BJ (cell line): ENCODE measurements around the gene TASP1. TPM values are rescaled to one million over a fixed set of nuclear protein-coding genes. Genes with fewer than 3 reads are reported as not detected.

Experiments used
- CTCF ChIA-PET: fragments of 350-600 bp; formaldehyde crosslinking; extraction: SDS; loops from one replicate; lab custom pipeline; 2021; ENCODE audit warnings: antibody characterized with exemption, inconsistent platforms; lab: Yijun Ruan, JAX
- POLR2A ChIA-PET: fragments of 300-600 bp; sonication (Branson Sonifier 250); formaldehyde crosslinking; extraction: SDS; loops from one replicate; lab custom pipeline; 2021; ENCODE audit warnings: antibody characterized with exemption; lab: Charles Lee
- DNase-seq: peaks from one replicate; pipeline ENCODE4 v3.0.0-alpha.2; 2011; ENCODE audit warnings: low read depth
- H3K27me3 ChIP-seq: 2 replicates; pipeline ENCODE4 v1.6.0; 2011; ENCODE audit warnings: low read length; ENCODE audit not compliant: control insufficient read depth, insufficient read depth
- H3K36me3 ChIP-seq: 2 replicates; pipeline ENCODE4 v1.5.1; 2011; ENCODE audit warnings: low read length; ENCODE audit not compliant: control insufficient read depth, insufficient read depth
- H3K4me3 ChIP-seq: 2 replicates; pipeline ENCODE4 v1.5.1; 2011; ENCODE audit warnings: low read depth, mild to moderate bottlenecking, control low read depth, low read length
- CTCF ChIP-seq: IDR thresholded peaks from 2 replicates; pipeline ENCODE4 v1.5.1; 2011; ENCODE audit warnings: low read depth, mild to moderate bottlenecking, control low read depth, inconsistent platforms, low read length, moderate library complexity; ENCODE audit not compliant: insufficient read depth
- polyA plus RNA-seq: library from polyadenylated mRNA; depleted of rRNA; stranded (reverse); fragments of >200 nt; gene quantifications from 2 replicates; pipeline ENCODE4 v1.2.3, GENCODE V29; 2011

TASP1 gene
- polyA plus RNA-seq, 1 experiment: 5.4 TPM

- ChIA-PET CTCF (interaction anchor here (1.2 kb wide), 1 partner anchor 89 kb away, joined by 7 read pairs; no protein-coding TSS in a partner anchor), POLR2A (no interaction called here)
- H3K36me3 ChIP-seq: no peaks in the 10 kb centered on the region; the same call in 1 of the 2 replicates
- TF ChIP-seq CTCF: no peak
- DNase-seq: no peak
- H3K4me3 ChIP-seq: no peak overlapping the region
- H3K27me3 ChIP-seq: no peaks in the 10 kb centered on the region
Observed at GRCh38 chr20:13457487-13457886, 181.2 kb downstream of the TASP1 start.

GRCh38 chr20:13455713-13456112 is 183.0 kb downstream of the TASP1 start:
- H3K27me3 ChIP-seq: no peaks in the 10 kb centered on the region
- CTCF ChIA-PET: no interaction called here
- POLR2A ChIA-PET: no interaction called here
- no peak for TF ChIP-seq CTCF
- no peaks in the 10 kb centered on the region; the same call in 1 of the 2 replicates for H3K36me3 ChIP-seq
- no peak for DNase-seq
- no peak overlapping the region for H3K4me3 ChIP-seq

- POLR2A ChIA-PET: no interaction called here
Observed at GRCh38 chr20:13453367-13453766, 185.4 kb downstream of the TASP1 start.

GRCh38 chr20:13452470-13453124 is 186.1 kb downstream of the TASP1 start:
- CTCF ChIA-PET: interaction anchor here (2.2 kb wide), 1 partner anchor 94 kb away, joined by 7 read pairs; no protein-coding TSS in a partner anchor
- POLR2A ChIA-PET: no interaction called here
- no peak overlapping the region for H3K4me3 ChIP-seq
- no peak for DNase-seq
- no peaks in the 10 kb centered on the region for H3K27me3 ChIP-seq
- TF ChIP-seq CTCF: no peak
- no peaks in the 10 kb centered on the region; the same call in 1 of the 2 replicates for H3K36me3 ChIP-seq

More at GRCh38 chr20:13453367-13453766, 185.4 kb downstream of the TASP1 start:
- Histone ChIP-seq H3K27me3 (no peaks in the 10 kb centered on the region), H3K36me3 (no peaks in the 10 kb centered on the region; the same call in 1 of the 2 replicates), H3K4me3 (no peak overlapping the region)
- TF ChIP-seq CTCF: no peak
- CTCF ChIA-PET: no interaction called here
- no peak for DNase-seq

GRCh38 chr20:13449868-13450434 is 188.8 kb downstream of the TASP1 start:
- Histone ChIP-seq H3K4me3 (no peak overlapping the region), H3K36me3 (no peaks in the 10 kb centered on the region), H3K27me3 (no peaks in the 10 kb centered on the region)
- POLR2A ChIA-PET: no interaction called here
- DNase-seq: no peak
- CTCF ChIA-PET: no interaction called here
- no peak for TF ChIP-seq CTCF
